GM18526 (cell line): Measurements from ENCODE around the gene CA9.

Experiments
- POLR2A ChIP-seq: IDR thresholded peaks from 3 replicates; pipeline ENCODE4 v1.6.1; 2011; ENCODE audit not compliant: insufficient read length; ENCODE audit errors: extremely low read depth

The CA9 gene

DNA sequence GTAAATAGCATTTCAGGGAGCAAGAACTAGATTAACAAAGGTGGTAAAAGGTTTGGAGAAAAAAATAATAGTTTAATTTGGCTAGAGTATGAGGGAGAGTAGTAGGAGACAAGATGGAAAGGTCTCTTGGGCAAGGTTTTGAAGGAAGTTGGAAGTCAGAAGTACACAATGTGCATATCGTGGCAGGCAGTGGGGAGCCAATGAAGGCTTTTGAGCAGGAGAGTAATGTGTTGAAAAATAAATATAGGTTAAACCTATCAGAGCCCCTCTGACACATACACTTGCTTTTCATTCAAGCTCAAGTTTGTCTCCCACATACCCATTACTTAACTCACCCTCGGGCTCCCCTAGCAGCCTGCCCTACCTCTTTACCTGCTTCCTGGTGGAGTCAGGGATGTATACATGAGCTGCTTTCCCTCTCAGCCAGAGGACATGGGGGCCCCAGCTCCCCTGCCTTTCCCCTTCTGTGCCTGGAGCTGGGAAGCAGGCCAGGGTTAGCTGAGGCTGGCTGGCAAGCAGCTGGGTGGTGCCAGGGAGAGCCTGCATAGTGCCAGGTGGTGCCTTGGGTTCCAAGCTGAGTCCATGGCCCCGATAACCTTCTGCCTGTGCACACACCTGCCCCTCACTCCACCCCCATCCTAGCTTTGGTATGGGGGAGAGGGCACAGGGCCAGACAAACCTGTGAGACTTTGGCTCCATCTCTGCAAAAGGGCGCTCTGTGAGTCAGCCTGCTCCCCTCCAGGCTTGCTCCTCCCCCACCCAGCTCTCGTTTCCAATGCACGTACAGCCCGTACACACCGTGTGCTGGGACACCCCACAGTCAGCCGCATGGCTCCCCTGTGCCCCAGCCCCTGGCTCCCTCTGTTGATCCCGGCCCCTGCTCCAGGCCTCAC is at the start of gene CA9:
Gene CA9 (plus strand): TSS at position 797 of the 893 bp plus-strand sequence. CDS start 32 bp downstream, at position 829.
- no peak for TF ChIP-seq POLR2A

DNA sequence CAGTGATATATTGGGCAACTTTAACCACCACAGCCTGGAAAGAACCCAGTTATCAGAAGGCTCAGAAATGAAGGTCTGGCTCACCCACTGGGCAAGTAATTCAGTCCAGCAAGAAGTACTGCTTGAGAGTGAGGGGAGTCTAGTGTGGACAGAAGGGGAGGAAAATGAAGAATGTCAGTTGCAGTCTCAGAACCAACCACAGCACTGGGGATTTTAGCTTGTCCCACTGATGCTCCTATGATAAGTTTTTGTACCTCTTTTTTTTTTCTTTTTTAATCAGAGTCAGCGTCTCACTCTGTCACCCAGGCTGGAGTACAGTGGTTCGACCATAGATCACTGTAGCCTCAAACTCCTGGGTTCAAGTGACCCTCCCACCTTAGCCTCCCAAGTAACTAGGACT is 46.2 kb upstream of the CA9 start:
- no peak for TF ChIP-seq POLR2A

GRCh38 chr9:35628389-35628991 is 45.2 kb upstream of the CA9 start:
- TF ChIP-seq POLR2A: no peak

DNA sequence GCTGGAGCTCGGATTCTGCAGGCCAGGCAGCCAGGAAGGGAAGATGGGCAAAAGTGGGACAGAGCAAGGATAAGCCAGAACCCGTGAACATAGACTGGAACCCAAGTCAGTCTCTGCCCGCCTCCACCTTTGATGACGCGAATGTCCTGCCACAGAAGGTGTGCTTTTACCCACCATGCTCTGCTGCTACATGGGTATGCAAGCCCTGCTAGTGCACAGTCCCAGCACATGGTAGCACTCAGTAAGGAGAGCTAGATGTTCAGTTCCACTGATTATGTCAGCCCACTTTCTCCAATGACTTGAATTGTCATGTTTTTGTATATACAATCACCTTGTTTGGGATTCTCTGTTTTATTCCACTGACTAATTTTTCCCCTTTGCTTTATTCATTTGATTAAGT is 44.1 kb upstream of the CA9 start:
- TF ChIP-seq POLR2A: no peak

- TF ChIP-seq POLR2A: no peak
Observed at GRCh38 chr9:35635730-35636129, 38.0 kb upstream of the CA9 start.

DNA sequence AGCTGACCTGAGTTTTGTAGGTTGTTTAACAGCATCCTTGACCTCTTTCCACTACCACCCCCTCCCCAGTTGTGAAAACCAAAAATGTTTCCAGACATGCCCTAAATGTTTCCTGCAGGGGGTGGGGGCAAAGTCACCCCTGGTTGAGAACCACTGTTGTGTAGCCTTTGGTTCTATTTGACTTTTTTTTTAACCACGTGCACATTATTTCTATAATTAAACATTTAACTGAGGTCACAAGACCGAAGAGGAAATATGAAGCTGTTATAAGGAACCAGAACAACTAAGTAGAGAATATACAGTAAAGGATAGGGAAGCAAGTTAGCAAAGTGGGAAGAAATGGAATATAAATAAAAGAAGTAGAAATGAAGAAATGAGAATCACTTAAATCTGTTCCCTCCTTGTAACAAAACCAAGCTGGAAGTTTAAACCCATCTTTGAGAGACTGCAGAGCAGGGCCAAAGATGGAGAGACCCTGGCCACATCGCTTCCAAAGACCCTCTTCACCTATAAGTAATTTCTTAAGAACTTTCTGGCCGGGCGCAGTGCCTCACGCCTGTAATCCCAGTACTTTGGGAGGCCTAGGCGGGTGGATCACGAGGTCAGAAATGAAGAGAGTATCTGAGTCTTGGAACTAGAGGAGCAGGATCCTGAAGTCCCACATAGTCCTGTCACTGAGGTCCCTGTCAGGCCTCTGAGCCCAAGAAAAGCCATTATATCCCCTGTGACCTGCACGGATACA is 37.4 kb upstream of the CA9 start:
- TF ChIP-seq POLR2A: no peak

DNA sequence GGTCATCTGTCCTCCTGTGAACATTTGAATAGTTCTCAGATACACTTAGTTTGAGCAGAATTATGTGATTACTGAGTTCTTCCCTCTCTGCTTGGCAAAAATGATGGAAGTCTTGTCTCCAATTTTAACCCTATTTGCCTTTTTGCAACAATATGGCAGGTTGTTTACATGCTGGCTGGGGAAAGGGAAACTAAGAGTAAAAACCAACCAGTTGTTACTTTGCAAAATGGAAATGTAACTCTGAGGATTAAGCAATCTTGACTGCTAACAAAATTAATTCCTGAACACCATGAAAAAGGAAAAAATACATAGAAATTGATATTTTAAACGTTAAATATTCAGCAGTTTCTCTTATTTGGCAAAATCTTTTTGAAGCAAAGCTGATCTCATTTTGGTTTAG is 34.1 kb upstream of the CA9 start:
- no peak for TF ChIP-seq POLR2A

- TF ChIP-seq POLR2A: no peak
Observed at GRCh38 chr9:35643046-35643445, 30.7 kb upstream of the CA9 start.

- no peak for TF ChIP-seq POLR2A
Observed at GRCh38 chr9:35646153-35646532, 27.6 kb upstream of the CA9 start.

- peak; percentile 64 for TF ChIP-seq POLR2A
Observed at GRCh38 chr9:35646533-35647265, 27.0 kb upstream of the CA9 start.

DNA sequence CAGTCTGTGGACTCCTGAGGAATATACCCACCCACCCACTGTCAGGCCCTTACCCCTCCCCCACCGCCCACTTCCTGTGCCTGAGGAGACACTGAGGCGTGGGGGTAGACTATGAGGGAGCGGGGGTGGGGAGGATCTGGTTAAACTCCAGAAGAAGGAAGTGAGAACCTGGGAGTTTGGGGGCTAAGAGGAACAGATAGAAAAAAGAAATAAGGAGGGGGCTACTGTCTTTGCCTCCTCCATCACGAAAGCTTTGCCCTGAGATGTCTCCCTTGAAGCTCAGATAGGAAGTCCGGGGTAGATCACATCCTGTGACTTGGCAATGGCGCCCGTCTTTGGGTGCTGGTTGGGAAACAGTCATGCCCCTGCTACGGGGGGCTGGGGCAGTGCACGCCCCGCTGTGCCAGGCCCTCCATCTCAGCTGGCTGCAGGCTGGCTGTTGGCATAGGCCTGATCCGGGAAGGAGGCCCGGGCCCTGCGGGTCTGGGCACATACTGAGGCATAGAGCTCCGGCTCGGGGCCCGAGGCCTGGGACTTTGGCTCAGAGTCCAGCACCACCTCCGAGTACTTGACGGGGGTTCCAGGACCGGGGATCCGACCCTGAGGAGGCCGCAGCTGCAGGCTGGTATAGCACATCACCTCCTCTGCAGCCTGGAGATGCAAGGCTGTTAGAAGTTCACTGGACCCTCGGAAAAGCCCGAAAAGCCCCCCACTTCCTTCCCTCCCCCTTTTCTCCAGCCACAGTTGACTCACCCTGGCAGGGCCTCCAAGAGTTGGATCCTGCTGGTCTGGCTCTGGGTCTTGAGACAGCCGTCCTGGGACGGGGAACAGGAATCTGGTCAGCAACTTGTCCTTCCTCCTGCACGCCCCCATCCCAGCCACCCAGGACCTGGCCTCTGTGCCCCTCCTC is 24.0 kb upstream of the CA9 start:
- TF ChIP-seq POLR2A: peak; percentile 45

DNA sequence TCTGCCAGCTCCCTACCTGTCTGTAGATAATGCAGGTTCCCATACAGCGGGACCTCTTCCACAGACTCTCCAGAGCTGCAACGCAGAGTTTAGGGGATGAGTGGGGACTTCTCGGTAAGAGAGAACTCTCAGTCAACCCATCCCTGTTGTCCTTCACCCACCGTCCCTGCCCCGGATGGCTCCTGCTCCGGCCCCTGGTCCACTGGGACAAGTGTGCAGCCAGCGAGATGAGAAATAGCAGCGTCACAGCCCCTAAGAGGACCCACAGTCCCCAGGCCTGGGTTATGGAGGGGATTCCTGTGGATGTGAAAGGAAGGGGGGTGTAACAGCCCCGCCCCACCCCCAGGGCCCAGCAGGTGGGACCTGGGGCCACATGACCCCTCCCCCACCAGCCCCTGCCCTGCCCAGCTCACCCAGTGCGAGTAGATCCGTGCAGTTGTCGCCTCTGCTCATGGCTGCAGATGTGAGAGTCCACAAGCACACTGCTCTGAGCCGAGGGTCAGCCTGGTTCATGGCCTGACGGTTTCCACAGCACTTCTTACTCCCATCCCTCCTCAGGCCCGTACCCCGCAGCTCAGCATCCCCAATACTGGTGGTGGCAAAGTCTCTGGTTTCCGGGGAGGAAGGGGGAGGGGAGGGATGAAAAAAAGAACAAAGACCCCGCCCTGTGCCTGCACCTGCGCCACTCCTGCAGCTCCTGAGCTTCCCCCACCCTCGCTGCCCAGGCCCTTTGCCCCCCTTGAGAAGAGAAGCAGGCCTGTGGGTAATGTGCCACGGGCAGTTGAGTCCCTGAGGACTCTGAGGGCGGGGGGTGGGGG is 23.2 kb upstream of the CA9 start, which contains the start of gene SIT1:
Gene SIT1 (minus strand): TSS at position 591 of the 818 bp plus-strand sequence. CDS start 78 bp downstream, at position 513.
- TF ChIP-seq POLR2A: peak; percentile 52

DNA sequence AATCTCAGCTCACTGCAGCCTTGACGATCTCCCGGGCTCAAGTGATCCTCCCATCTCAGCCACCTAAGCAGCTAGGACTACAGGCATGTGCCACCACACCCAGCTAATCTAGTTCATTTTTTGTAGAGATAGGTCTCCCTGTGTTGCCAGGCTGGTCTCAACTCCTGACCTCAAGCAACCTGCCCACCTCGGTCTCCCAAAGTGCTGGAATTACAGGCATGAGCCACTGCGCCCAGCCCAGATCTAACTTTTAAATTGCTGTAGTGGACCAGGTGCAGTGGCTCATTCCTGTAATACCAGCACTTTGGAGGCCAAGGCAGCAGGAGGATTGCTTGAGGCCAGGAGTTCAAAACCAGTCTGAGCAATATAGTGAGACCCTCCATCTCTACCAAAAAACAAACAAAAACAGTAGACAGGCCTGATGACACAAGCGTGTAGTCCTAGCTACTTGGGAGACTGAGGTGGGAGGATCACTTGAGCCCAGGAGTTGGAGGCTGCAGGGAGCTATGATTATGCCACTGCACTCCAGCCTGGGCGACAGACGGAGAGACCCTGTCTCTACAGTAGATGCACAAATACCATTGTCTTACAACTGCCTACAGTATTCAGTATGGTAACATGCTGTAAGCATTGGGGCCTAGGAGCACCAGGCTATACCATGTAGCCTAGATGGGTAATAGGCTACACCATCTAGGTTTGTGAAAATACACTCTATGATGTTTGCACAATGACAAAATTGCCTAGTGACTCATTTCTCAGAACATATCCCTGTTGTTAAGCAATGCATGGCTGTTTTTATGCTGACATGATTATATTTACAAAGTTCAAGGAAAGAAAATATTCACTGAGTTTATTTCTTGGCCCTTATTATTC is 21.5 kb upstream of the CA9 start:
- no peak for TF ChIP-seq POLR2A

DNA sequence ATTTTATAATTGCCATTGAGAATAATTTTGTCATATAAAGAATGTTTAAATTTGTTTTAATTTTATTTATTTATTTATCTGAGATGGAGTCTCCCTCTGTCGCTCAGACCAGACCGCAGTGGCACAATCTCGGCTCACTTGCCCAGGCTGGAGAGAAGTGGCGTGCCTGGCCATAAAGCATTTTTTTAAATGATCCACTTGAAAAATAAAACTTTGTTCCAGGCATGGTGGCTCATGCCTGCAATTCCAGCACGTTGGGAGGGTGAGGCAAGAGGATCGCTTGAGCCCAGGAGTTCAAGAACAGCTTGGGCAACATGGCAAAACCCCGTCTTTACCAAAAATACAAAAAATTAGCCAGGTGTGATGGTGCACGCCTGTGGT is 20.9 kb upstream of the CA9 start:
- no peak for TF ChIP-seq POLR2A
